Glomerular endothelial cell (primary cell): ENCODE data around the gene MTG2. TPM values are rescaled to one million over a fixed set of nuclear protein-coding genes. Genes with fewer than 3 reads are reported as not detected.

Experiments
- DNase-seq: peaks from one replicate; pipeline ENCODE4 v3.0.0-alpha.2; 2011; ENCODE audit warnings: low read depth, low spot score; ENCODE audit errors: extremely low read depth
- total RNA-seq: library from RNA; depleted of rRNA; stranded (reverse); fragments of >200 nt; gene quantifications from 2 replicates; pipeline ENCODE4 v1.2.3, GENCODE V29; 2015

MTG2 gene
- total RNA-seq, 1 donor from 2014 or later, result 17.8 TPM

GRCh38 chr20:62181808-62182207, 1.0 kb upstream of the MTG2 start:
- no peak for DNase-seq

GRCh38 chr20:62183426-62184142, 756 bp downstream of the MTG2 start:
- no peak for DNase-seq

- no peak for DNase-seq
Observed at GRCh38 chr20:62186096-62186426, 3.2 kb downstream of the MTG2 start.

- no peak for DNase-seq
Observed at GRCh38 chr20:62186887-62187866, 4.3 kb downstream of the MTG2 start.

- no peak for DNase-seq
Observed at GRCh38 chr20:62190639-62191411, 8.0 kb downstream of the MTG2 start.

- no peak for DNase-seq
Observed at GRCh38 chr20:62191781-62192559, 9.1 kb downstream of the MTG2 start.

GRCh38 chr20:62192635-62193034, 9.8 kb downstream of the MTG2 start:
- no peak for DNase-seq

GRCh38 chr20:62193079-62194025, 10.5 kb downstream of the MTG2 start:
- no peak for DNase-seq

- DNase-seq, result no peak
Observed at GRCh38 chr20:62195075-62195405, 12.2 kb downstream of the MTG2 start.

GRCh38 chr20:62195736-62196135, 12.9 kb downstream of the MTG2 start:
- DNase-seq, result no peak

- DNase-seq, result no peak
Observed at GRCh38 chr20:62196286-62196685, 13.5 kb downstream of the MTG2 start.

- no peak for DNase-seq
Observed at GRCh38 chr20:62197311-62197710, 14.5 kb downstream of the MTG2 start.

GRCh38 chr20:62197801-62198200, 15.0 kb downstream of the MTG2 start:
- DNase-seq, result no peak

- no peak for DNase-seq
Observed at GRCh38 chr20:62198496-62198895, 15.7 kb downstream of the MTG2 start.

- no peak for DNase-seq
Observed at GRCh38 chr20:62198931-62199330, 16.1 kb downstream of the MTG2 start.

GRCh38 chr20:62200491-62201172, 17.8 kb downstream of the MTG2 start:
- DNase-seq, result no peak

- DNase-seq, result no peak
Observed at GRCh38 chr20:62201173-62202082, 18.6 kb downstream of the MTG2 start.

- DNase-seq, result no peak
Observed at GRCh38 chr20:62202083-62202395, 19.2 kb downstream of the MTG2 start.
